AG08395 (cell line): ENCODE measurements around the gene GALNT2.

Experiments used
- DNase-seq: peaks from one replicate; pipeline ENCODE4 v3.0.0; 2012; ENCODE audit warnings: mixed read lengths, low spot score

Gene GALNT2

GRCh38 chr1:230212405-230212936 is 145.4 kb downstream of the GALNT2 start:
- DNase-seq: no peak

- peak; percentile 13 for DNase-seq
These were observed 148.0 kb downstream of the GALNT2 start for GRCh38 chr1:230215031-230215430.

GRCh38 chr1:230215529-230215928 is 148.5 kb downstream of the GALNT2 start:
- DNase-seq: no peak

DNA sequence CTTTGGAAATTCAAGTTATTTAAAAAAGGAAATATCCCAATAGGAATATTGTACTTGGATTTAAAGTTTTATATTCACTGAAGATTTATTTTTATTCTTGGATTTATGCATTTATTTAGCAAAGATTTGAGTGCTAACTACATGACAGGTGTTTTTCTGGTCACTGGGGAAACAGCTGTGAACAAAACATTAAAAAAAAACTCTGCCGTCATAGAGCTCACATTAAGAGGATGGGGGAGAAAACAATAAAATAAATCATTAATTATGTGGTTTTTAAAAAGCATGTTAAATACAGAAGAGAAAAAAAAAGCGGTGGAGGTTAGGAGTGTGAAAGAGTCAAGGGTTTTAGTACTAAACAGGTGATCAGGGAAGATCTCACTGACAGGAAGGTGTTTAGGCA is 149.9 kb downstream of the GALNT2 start:
- no peak for DNase-seq

DNA sequence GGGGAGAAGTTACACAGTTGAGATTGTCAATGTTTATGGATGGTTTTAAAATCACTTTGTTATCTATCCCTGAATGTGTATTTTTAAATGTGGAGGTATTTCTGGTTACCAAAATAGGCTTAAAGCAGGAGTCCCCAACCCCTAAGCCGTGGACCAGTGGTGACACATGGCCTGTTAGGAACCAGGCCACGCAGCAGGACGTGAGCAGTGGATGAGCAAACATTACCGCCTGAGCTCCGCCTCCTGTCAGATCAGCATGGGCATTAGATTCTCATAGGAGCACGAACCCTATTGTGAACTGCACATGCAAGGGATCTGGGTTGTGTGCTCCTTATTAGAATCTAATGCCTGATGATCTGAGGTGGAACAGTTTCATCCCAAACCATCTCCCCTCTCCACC is 151.6 kb downstream of the GALNT2 start:
- no peak for DNase-seq

DNA sequence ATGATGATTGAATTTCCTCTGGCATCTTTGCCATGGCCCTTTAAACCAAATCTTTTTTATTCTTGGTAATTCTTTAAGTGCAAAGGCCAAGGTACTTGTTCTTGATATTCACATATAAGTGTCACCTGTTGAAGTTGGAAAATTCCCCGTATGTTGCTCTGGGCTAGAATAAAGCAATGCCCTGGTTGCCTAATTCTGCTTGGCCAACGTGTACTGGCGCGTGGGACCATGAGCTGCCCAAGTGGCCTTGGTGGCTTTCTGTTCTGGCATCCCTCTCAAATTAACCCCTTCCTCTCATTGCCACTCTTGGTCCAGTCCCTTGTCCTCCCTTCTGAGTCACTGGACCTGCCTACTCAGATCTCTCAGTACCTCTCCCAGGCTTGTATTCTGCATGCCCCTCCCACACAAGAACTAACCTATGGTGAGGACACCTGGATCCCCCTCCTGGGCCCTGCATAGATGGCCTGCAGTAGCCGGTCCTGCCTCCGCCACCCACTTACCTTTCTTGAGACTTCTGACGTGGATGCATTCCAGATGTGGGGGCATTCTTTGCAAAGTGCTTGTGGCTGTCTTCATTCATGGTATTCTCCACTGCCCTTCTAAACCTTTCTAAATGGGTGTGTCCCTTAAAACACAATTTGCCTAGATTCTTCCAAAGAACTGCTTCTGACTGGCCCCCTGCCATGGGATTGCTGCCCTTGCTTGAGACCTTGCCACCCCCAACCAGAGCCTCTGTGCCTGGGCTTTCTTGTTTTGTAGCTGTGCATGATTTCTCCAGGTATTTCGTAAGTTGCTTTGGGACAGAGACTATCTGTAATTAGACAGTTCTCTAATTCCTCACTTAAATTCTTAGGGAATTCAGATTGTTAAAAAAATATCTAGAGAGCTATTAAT is 152.4 kb downstream of the GALNT2 start:
- no peak for DNase-seq

GRCh38 chr1:230220478-230220877 is 153.4 kb downstream of the GALNT2 start:
- no peak for DNase-seq

GRCh38 chr1:230220907-230221306 is 153.9 kb downstream of the GALNT2 start:
- DNase-seq: no peak

DNA sequence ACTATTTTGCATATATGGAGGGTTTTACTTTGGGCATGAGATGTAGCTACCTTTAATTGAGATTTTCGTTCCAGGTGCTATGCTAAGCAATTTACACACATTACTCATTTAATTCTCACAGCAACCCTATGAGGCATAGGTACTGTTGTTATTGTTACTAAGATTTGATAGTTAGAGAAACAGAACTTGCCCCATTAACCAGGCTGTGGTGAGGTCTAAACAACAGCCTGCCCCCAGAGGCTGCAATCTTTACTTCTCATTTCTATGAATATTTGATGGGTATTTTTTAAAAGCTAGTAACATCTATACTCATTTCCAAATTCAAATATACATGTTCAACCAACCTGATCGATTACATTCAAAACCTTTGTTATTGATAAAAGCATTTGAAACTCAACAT is 155.6 kb downstream of the GALNT2 start:
- peak; percentile 39 for DNase-seq

DNA sequence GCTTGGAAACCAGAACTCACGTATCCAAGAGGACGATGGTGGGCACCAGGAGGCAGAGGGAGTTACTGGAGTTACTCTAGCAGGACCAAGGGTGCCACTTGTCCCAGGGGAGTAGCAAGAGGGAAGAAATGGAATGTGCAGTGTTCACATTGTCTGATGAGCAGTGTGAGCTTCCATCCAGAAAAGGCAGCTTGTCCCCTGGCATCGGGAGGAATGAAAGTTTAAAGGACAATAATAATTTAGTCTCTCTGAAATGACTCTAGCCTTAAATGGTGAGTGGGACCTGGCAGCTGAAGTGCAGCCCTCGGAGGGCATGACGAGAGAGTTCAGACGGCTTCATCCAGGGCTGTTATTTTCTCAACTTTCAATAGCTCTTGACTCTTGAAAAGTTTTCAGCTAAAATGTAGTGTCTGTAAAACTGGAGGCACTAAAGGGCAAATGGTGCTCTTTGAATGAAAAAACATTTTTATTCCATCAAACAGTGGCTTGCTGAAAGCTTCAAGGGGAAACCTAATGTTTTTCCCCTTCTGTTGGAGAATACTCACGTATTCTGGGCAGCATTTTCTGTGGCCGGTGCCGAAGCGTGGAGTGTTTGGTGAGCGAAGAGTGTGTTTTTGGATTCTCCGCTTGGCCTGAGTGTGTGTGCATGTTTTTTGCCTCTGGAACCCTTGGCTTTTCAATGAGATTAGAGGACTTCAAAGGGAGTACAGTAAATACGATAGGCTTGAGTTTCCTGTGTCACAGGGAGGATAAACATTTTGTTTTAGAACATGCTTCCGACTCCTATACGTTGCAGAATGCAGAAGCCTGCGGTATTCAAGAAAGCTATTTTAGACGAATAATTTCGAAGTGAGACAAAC is 157.3 kb downstream of the GALNT2 start:
- DNase-seq: no peak

- DNase-seq: no peak
These were observed 159.2 kb downstream of the GALNT2 start for GRCh38 chr1:230226007-230226800.

DNA sequence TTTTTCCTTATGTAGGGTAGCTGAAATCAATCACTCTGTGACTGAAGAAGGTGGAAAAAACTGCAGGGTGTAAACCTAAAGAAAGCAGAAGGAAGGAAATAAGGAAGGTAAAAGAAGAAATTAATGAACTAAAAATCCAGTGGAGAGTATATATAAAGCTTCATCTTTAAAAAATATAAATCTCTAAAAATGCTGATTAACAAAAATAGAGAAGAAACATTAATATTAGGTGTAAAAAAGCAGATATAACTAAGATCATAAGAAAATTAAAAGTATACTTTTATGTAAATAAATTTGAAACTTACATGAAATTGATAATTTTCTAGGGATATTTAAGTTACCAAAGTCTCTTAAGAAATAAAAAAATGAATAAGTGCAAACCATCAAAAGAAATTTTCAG is 159.8 kb downstream of the GALNT2 start:
- DNase-seq: no peak

GRCh38 chr1:230228236-230228897 is 161.3 kb downstream of the GALNT2 start:
- DNase-seq: no peak

- no peak for DNase-seq
These were observed 163.2 kb downstream of the GALNT2 start for GRCh38 chr1:230230273-230230672.

- no peak for DNase-seq
These were observed 164.1 kb downstream of the GALNT2 start for GRCh38 chr1:230230948-230231773.

DNA sequence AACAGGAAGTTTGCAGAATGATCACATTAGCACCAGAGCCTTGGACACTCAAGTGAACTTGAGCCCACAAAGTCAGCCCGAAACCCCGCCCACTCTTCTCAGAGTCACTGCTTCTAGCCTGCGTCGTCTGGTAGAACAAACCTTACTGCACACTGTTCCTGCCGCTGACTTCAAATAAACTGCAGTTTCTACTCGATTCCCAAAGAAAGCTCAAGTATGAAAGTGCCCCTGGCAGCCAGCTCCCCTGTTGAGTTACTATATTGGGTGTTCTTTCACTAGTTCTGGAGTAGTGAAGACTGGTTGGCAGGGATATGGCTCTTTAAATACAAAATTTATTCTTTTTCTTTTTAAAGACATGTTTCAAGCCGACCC is 164.7 kb downstream of the GALNT2 start:
- no peak for DNase-seq

- DNase-seq: no peak
These were observed 165.3 kb downstream of the GALNT2 start for GRCh38 chr1:230232371-230232771.

DNA sequence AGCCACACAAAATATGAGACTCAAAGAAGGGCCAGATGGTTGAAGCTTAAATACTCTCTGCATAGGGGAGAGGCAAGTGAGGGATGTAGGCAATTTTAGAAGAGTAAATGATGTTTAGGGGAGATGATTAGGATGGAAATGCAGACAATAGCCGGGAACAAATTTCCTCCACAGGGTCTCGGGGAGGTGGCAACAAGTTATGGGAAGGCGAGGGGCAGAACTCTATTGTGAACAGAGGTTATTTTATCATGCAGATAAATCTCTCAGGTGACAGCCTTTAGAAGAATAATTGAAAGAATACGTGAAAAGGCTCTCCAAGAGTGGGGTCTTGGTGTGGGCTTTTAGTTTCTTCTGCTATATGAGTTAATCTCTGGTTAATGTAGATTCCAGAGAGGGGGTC is 166.7 kb downstream of the GALNT2 start:
- DNase-seq: no peak

GRCh38 chr1:230235876-230236275 is 168.8 kb downstream of the GALNT2 start:
- no peak for DNase-seq

- no peak for DNase-seq
These were observed 169.4 kb downstream of the GALNT2 start for GRCh38 chr1:230236301-230237008.
